ENCODE measurements around the gene MC1R. TPM values are rescaled to one million over a fixed set of nuclear protein-coding genes. Genes with fewer than 3 reads are reported as not detected.
A peak's percentile ranks its signal among the peaks of the same experiment; 100 is the strongest.

Gene MC1R
- total RNA-seq, 1 donor from 2014 or later = 1.2 TPM

GRCh38 chr16:89958068-89958467, 39.4 kb downstream of the MC1R start:
- intact Hi-C loops (cut with micrococcal nuclease) = no loop called here
- H3K4me3 ChIP-seq = peak overlapping the region; percentile 43
- no peaks in the 10 kb centered on the region for H3K27me3 ChIP-seq (ENCODE audit: low read depth)
- no peaks in the 10 kb centered on the region for H3K4me1 ChIP-seq
- peak; percentile 47 for DNase-seq
- peaks cover 58% of the 10 kb centered on the region for H3K36me3 ChIP-seq
- no peak overlapping the region for H3K27ac ChIP-seq (replicated peaks)
- no peaks in the 10 kb centered on the region for H3K9me3 ChIP-seq (replicated peaks)
- TF ChIP-seq CTCF (IDR thresholded peaks at IDR 0.05; ENCODE audit: borderline replicate concordance) = no peak

GRCh38 chr16:89958596-89958995, 39.9 kb downstream of the MC1R start:
- Histone ChIP-seq H3K36me3 (peaks cover 63% of the 10 kb centered on the region), H3K4me3 (no peak overlapping the region), H3K4me1 (no peaks in the 10 kb centered on the region), H3K9me3 (replicated peaks) (no peaks in the 10 kb centered on the region), H3K27ac (replicated peaks) (no peak overlapping the region), H3K27me3 (ENCODE audit: low read depth) (no peaks in the 10 kb centered on the region)
- intact Hi-C loops (cut with micrococcal nuclease) = no loop called here
- DNase-seq = no peak
- TF ChIP-seq CTCF (IDR thresholded peaks at IDR 0.05; ENCODE audit: borderline replicate concordance) = no peak

- H3K4me3 ChIP-seq = no peak overlapping the region
- no peaks in the 10 kb centered on the region for H3K27me3 ChIP-seq (ENCODE audit: low read depth)
- no peaks in the 10 kb centered on the region for H3K9me3 ChIP-seq (replicated peaks)
- no peak overlapping the region for H3K27ac ChIP-seq (replicated peaks)
- H3K36me3 ChIP-seq = peaks cover 70% of the 10 kb centered on the region
- no peaks in the 10 kb centered on the region for H3K4me1 ChIP-seq
- TF ChIP-seq CTCF (IDR thresholded peaks at IDR 0.05; ENCODE audit: borderline replicate concordance) = no peak
- intact Hi-C loops (cut with micrococcal nuclease) = no loop called here
- no peak for DNase-seq
Observed at GRCh38 chr16:89960966-89961365, 42.3 kb downstream of the MC1R start.

GRCh38 chr16:89961920-89962319, 43.3 kb downstream of the MC1R start:
- Histone ChIP-seq H3K4me3 (no peak overlapping the region), H3K4me1 (no peaks in the 10 kb centered on the region), H3K36me3 (peaks cover 61% of the 10 kb centered on the region), H3K27ac (replicated peaks) (no peak overlapping the region), H3K9me3 (replicated peaks) (no peaks in the 10 kb centered on the region), H3K27me3 (ENCODE audit: low read depth) (no peaks in the 10 kb centered on the region)
- TF ChIP-seq CTCF (IDR thresholded peaks at IDR 0.05; ENCODE audit: borderline replicate concordance) = no peak
- no peak for DNase-seq
- intact Hi-C loops (cut with micrococcal nuclease) = no loop called here

GRCh38 chr16:89962754-89963498, 44.3 kb downstream of the MC1R start:
- no peak for DNase-seq
- Histone ChIP-seq H3K4me3 (no peak overlapping the region), H3K9me3 (replicated peaks) (no peaks in the 10 kb centered on the region), H3K27me3 (ENCODE audit: low read depth) (no peaks in the 10 kb centered on the region), H3K4me1 (no peaks in the 10 kb centered on the region), H3K36me3 (peaks cover 51% of the 10 kb centered on the region), H3K27ac (replicated peaks) (no peak overlapping the region)
- no peak for TF ChIP-seq CTCF (IDR thresholded peaks at IDR 0.05; ENCODE audit: borderline replicate concordance)
- intact Hi-C loops (cut with micrococcal nuclease) = no loop called here
